Pancreas (tissue), 10 donors: ENCODE measurements around the gene SUCO. TPM values are rescaled to one million over a fixed set of nuclear protein-coding genes. Genes with fewer than 3 reads are reported as not detected.
A peak's percentile ranks its signal among the peaks of the same experiment; 100 is the strongest.

Experiments used
- ATAC-seq, 4 donors: fragments of 200-7000 bp; cut with Tn5 transposase; one replicate each; pipeline versions ENCODE4 v1.8.0 to v1.9.1; 2020; ENCODE audit warnings: mild to moderate bottlenecking in 4 of 4, moderate library complexity in 4 of 4
- DNase-seq, 6 donors: peaks; one replicate each; pipeline ENCODE4 v3.0.0-alpha.2; 2020
- FAIRE-seq: peaks from 2 replicates; lab custom pipeline; 2012; peaks lifted over from hg19 to GRCh38; lab: Jason Lieb, UNC
- H3K27ac ChIP-seq, 4 donors: fragments of 200-600 bp; sonication (generic); 1 replicate in 3 of 4; 2 replicates in 1 of 4; pipeline versions ENCODE4 v1.5.0 to v1.8.0; 2020
- H3K27me3 ChIP-seq, 4 donors: fragments of 200-600 bp; one replicate each; pipeline ENCODE4 v1.8.0; 2021
- H3K36me3 ChIP-seq, 3 donors: fragments of 200-600 bp; sonication (generic) in 1 of 3; one replicate each; pipeline versions ENCODE4 v1.5.0 to v1.8.0; 2020 to 2021
- H3K4me1 ChIP-seq, 3 donors: fragments of 200-600 bp; one replicate each; pipeline ENCODE4 v1.8.0; 2021
- H3K4me3 ChIP-seq, 4 donors: fragments of 200-600 bp; sonication (generic) in 2 of 4; one replicate each; pipeline versions ENCODE4 v1.5.0 to v1.8.0; 2020 to 2021
- H3K9me3 ChIP-seq, 4 donors: fragments of 200-600 bp; one replicate each; pipeline ENCODE4 v1.8.0; 2021
- WGBS, 2 donors: extraction: QIAGEN DNeasy Blood & Tissue Kit; methylation state at CpG; one replicate each; pipeline ENCODE4 v1.1.7; 2013; 5-methylcytosine and 5-hydroxymethylcytosine counted together
- intact Hi-C, 3 donors: fragments of 100-400 bp; cut with DNase I; formaldehyde crosslinking; loops; one replicate each; pipeline versions ENCODE4 v1.11.1 to v1.14.2; 2022
- polyA plus RNA-seq, 2 donors: library from polyadenylated mRNA; stranded (reverse); fragments of 200-250 nt; gene quantifications; one replicate each; pipeline ENCODE4 v1.2.3, GENCODE V29; 2013
- total RNA-seq, 6 donors: library from RNA; stranded (reverse); fragmentation: NEBNext Ultra II Directional in 4 of 6; extraction: Animal tissue kit (Norgen Biotek cat#: 25700) in 4 of 6; gene quantifications; one replicate each; pipeline versions ENCODE4 v1.2.1 to v1.2.4, GENCODE V29; 2021 to 2023
- TF ChIP-seq, protein P1 (sequence below), 4 donors: fragments of 200-600 bp; sonication (generic) in 3 of 4; IDR thresholded peaks; one replicate each; pipeline versions ENCODE4 v1.5.0 to v1.8.0; 2021; ENCODE audit warnings: antibody characterized with exemption in 4 of 4
- donor health status: healthy with polysubstance abuse.
- donor health status: DM: no; HTN: no; CAD: no; lungs with moderate emphysema.
- donor health status: DM: no; HTN: no; CAD: no.
- donor health status: control.
- donor health status: control.
- donor health status: Bipolar disorder and iron deficiency.
- donor health status: DM: yes; HTN: yes; CAD: no.
- donor health status: DM: no; HTN: no; CAD: no.
- donor health status: DM: no; HTN: no; CAD: no.
- donor health status: DM: yes; HTN: yes; CAD: no.

Gene SUCO
- total and polyA plus RNA-seq, 8 donors, result 16.6 to 79.8 (median 31.5) TPM

GRCh38 chr1:172547071-172547470, 14.1 kb downstream of the SUCO start:
- peak overlapping the region in 1 of 4 donors; percentile 10 for H3K27ac ChIP-seq

DNA sequence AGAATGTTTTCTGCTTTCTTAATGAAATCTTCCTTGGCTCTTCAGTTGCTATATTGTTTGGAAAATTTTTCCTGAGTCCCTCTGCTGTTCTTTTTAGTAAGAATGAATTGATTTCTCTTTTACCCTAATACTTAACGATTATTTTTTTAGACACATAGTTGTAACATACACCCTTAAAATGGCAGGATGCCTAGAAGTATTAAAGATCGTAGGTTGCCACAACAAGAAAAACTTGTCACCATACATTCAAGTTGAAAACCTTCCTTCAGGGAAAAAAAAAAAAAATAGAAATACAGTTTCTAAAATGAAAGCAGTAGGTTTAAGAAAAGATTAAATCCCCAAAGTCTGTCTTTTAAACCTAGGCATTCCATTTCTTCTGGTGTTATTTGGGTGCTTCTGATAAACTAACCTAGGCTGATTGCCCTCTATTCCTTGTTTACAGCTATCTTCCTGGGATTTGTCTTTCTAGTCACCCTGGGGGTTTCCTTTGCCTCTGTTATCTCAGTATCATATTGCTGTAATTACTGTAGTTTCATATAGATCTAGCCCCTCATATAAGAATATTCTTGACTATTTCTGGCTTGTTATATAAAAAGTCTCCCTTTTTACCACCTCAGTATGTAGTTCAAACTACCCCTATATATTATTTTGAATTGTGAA, 16.8 kb downstream of the SUCO start:
- Histone ChIP-seq H3K27me3 (no peaks in the 10 kb centered on the region), H3K36me3 (no peaks in the 10 kb centered on the region), H3K9me3 (no peaks in the 10 kb centered on the region), H3K4me3 (no peak overlapping the region), H3K27ac (no peak overlapping the region), H3K4me1 (peaks cover 49 to 72% (median 50%) of the 10 kb centered on the region in 3 donors)
- intact Hi-C loops, result no loop called here
- 13 to 17% methylated on average over 2 of the region's 2 CpGs for WGBS, 2 donors
- FAIRE-seq (no peak), DNase-seq (no peak), ATAC-seq (no peak)
- TF ChIP-seq, protein P1, sequence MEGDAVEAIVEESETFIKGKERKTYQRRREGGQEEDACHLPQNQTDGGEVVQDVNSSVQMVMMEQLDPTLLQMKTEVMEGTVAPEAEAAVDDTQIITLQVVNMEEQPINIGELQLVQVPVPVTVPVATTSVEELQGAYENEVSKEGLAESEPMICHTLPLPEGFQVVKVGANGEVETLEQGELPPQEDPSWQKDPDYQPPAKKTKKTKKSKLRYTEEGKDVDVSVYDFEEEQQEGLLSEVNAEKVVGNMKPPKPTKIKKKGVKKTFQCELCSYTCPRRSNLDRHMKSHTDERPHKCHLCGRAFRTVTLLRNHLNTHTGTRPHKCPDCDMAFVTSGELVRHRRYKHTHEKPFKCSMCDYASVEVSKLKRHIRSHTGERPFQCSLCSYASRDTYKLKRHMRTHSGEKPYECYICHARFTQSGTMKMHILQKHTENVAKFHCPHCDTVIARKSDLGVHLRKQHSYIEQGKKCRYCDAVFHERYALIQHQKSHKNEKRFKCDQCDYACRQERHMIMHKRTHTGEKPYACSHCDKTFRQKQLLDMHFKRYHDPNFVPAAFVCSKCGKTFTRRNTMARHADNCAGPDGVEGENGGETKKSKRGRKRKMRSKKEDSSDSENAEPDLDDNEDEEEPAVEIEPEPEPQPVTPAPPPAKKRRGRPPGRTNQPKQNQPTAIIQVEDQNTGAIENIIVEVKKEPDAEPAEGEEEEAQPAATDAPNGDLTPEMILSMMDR (IDR thresholded peaks at IDR 0.05), result no peak

More at GRCh38 chr1:172547071-172547470, 14.1 kb downstream of the SUCO start:
- Histone ChIP-seq H3K4me1 (peaks cover 58 to 86% (median 66%) of the 10 kb centered on the region in 3 donors), H3K4me3 (no peak overlapping the region), H3K27me3 (no peaks in the 10 kb centered on the region), H3K36me3 (no peaks in the 10 kb centered on the region), H3K9me3 (no peaks in the 10 kb centered on the region)
- intact Hi-C loops, result no loop called here
- 44 to 46% methylated on average over 3 of the region's 3 CpGs for WGBS, 2 donors
- ATAC-seq, result peak in 2 of 4 donors; percentile 22 to 45
- no peak for FAIRE-seq
- no peak for DNase-seq
- TF ChIP-seq, protein P1 (IDR thresholded peaks at IDR 0.05), result no peak

DNA sequence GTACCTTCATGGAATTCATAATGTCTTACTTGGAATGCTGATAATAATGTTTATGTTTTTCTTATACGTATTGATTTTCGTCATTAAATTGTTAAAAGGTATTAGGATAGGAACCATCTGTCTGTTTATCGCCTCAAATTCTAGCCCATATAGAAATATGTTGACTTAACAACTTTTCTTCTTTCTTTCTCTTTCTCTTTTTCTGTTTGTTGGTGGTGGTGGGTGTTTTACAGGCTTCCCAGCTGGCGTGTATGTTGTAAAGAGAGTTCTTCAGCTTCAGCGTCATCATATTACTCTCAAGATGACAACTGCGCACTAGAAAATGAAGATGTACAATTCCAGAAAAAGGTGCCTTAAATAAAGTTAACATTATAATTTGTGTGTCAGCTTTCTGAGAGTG, 18.3 kb downstream of the SUCO start:
- no peak overlapping the region for H3K4me3 ChIP-seq
- no peak overlapping the region for H3K27ac ChIP-seq
- intact Hi-C loops, result no loop called here
- no peak for FAIRE-seq
- no peaks in the 10 kb centered on the region for H3K9me3 ChIP-seq
- H3K36me3 ChIP-seq, result peaks cover 0 to 5% (median 3%) of the 10 kb centered on the region in 3 donors
- ATAC-seq, result no peak
- no peaks in the 10 kb centered on the region for H3K27me3 ChIP-seq
- WGBS, 2 donors, result 56 to 57% methylated on average over 6 of the region's 6 CpGs
- no peak for DNase-seq
- H3K4me1 ChIP-seq, result peaks cover 44 to 59% (median 50%) of the 10 kb centered on the region in 3 donors
- TF ChIP-seq, protein P1 (IDR thresholded peaks at IDR 0.05), result no peak

- Histone ChIP-seq H3K36me3 (peaks cover 0 to 19% (median 3%) of the 10 kb centered on the region in 3 donors), H3K27me3 (no peaks in the 10 kb centered on the region), H3K27ac (no peak overlapping the region), H3K4me1 (peaks cover 20 to 26% (median 20%) of the 10 kb centered on the region in 3 donors), H3K4me3 (no peak overlapping the region), H3K9me3 (no peaks in the 10 kb centered on the region)
- DNase-seq, result no peak
- FAIRE-seq, result no peak
- intact Hi-C loops, result no loop called here
- TF ChIP-seq, protein P1 (IDR thresholded peaks at IDR 0.05), result no peak
- 93 to 99% methylated on average over 4 of the region's 4 CpGs for WGBS, 2 donors
- no peak for ATAC-seq
These were observed 22.0 kb downstream of the SUCO start for GRCh38 chr1:172554915-172555314.

- ATAC-seq (no peak), DNase-seq (no peak), FAIRE-seq (no peak)
- Histone ChIP-seq H3K4me1 (peaks cover 4 to 12% (median 7%) of the 10 kb centered on the region in 3 donors), H3K4me3 (no peak overlapping the region), H3K27ac (no peak overlapping the region), H3K27me3 (no peaks in the 10 kb centered on the region), H3K36me3 (peaks cover 0 to 22% (median 3%) of the 10 kb centered on the region in 3 donors), H3K9me3 (no peaks in the 10 kb centered on the region)
- intact Hi-C loops, result no loop called here
- TF ChIP-seq, protein P1 (IDR thresholded peaks at IDR 0.05), result no peak
These were observed 23.5 kb downstream of the SUCO start for GRCh38 chr1:172556461-172556860.
